ENCODE data around the gene KDM2A. TPM values are rescaled to one million over a fixed set of nuclear protein-coding genes. Genes with fewer than 3 reads are reported as not detected.

KDM2A gene
- total RNA-seq, 1 donor from 2014 or later, result 84.7 TPM

DNA sequence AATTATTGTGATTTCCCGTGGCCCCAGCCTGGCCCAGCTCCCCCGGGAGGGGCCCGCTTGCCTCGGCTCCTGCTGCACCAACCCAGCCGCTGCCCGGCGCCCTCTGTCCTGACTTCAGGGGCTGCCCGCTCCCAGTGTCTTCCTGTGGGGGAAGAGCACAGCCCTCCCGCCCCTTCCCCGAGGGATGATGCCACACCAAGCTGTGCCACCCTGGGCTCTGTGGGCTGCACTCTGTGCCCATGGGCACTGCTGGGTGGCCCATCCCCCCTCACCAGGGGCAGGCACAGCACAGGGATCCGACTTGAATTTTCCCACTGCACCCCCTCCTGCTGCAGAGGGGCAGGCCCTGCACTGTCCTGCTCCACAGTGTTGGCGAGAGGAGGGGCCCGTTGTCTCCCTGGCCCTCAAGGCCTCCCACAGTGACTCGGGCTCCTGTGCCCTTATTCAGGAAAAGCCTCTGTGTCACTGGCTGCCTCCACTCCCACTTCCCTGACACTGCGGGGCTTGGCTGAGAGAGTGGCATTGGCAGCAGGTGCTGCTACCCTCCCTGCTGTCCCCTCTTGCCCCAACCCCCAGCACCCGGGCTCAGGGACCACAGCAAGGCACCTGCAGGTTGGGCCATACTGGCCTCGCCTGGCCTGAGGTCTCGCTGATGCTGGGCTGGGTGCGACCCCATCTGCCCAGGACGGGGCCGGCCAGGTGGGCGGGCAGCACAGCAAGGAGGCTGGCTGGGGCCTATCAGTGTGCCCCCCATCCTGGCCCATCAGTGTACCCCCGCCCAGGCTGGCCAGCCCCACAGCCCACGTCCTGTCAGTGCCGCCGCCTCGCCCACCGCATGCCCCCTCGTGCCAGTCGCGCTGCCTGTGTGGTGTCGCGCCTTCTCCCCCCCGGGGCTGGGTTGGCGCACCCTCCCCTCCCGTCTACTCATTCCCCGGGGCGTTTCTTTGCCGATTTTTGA is 166.8 kb downstream of the KDM2A start:
- DNase-seq, result no peak

DNA sequence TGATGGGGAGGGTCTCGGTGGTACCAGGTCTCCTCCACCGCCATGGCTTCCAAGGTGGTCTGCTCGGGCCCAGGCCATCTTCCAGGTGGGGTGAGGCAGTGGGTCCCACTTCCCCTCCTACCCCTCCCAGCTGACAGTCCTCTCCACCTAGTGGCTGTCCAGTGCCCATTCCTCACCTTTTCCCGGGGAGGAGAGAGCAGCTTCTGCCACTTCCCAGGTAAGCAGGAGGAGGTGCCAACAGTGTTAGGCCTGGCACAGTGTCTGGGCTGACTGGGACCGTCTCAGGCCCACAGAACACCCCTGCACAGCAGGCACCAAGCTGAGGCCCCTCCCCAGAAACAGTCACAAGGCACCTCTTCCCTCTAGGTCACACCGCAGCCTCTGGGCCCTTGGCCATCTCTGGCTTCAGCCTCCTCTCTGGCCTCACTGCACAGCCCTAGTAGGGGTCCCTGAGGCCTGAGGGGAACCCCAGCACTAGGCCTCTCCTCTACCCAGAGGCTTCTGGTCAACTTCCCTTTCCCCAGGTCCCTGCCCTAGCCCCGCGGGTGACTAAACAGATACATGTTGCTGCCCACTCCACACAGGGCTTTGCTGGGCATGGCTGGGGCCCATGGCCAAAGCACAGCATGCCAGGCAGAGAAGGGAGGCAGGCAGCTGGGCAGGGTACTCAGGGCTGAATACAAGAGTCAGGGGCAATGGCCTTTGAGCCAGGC is 167.7 kb downstream of the KDM2A start:
- DNase-seq, result no peak

DNA sequence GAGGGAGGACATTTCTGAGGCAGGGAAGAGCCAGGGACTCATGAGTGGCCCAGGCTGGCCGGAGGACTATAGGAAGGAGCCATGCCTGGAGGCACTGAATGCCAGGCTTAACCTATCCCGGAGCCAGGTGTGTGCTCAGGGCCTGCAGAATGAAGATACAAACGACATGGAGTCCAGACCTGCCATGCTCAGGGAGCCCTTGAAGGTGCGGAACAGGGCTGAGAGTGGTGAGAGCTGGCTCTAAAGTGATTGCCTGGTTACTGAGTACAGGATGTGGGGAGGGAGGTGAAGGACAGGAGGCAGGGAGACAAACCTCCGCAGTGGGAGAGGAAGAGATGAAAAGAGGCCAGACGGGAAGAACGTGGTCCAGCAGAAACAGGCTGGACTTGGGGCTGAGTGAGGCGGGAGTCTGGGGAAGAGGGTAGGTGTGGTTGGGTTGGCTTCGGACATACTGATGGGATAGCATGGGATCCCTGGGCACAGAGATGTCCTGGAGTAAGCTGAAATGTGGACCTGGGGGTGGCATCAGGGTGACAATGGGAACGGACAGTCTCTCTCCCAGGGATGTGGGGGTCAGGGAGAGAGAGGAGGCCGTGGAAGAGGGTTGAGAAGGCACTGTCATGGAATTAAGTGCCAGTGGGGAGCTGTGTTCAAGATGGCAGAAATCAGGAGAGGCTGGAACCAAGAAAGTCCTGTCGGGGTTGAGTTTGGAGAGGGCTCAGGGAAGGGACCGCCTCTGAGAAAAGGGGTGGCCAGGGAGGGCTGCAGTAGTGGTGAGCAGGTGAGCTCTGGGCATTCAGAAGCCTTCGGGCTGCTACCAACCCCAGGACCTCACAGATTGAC is 168.5 kb downstream of the KDM2A start:
- DNase-seq, result no peak

DNA sequence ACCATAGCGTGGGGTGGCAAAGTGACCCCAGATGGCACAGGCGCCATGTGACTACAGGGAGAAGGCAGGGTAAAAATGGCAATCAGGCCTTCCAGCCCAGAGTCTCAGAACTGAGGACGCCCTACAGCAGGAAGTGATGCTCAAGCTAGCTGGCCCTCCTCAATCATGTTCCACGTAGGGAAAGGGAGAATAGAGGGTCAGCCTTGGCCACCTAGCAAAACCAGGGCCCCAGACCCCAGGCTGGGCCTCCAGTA is 169.1 kb downstream of the KDM2A start:
- no peak for DNase-seq

DNA sequence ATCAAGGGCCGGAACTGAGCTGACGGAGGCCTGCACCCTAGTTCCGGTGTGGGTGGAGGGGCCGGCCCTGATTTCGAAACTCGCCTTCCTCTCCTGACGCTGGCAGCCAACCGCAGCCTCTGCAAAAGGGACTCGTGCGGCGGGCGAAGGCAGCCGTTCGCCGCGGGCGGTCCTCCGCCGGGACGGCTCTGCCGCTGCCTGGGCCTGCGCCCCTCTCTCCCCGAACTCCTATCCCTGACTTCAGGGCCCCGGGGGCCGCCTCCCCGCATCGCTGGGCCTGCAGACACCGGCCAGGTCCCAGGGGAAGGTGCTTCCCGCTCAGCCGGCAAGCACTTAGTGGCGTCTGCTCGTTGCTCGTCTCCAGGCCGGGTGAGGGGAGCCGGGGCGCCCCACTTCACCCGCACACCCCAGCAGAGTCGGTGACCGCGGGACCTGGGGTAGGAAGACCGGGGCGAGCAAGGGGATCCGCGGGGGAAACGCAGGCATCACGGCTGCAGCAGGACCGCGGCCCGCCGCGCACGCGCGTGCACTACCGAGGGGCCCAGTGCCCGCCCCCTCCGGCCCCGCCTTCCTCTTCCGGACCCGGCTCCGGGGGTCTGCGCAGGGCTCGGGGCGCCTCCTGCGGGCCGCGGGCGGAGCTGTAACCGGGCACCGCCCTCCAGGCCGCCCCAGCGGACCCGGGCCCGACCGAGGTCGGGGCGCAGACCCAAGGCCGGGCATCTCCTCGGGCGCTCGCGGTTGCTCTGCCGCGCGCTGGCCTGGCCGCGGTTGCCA is 169.6 kb downstream of the KDM2A start:
- DNase-seq, result peak; percentile 95

DNA sequence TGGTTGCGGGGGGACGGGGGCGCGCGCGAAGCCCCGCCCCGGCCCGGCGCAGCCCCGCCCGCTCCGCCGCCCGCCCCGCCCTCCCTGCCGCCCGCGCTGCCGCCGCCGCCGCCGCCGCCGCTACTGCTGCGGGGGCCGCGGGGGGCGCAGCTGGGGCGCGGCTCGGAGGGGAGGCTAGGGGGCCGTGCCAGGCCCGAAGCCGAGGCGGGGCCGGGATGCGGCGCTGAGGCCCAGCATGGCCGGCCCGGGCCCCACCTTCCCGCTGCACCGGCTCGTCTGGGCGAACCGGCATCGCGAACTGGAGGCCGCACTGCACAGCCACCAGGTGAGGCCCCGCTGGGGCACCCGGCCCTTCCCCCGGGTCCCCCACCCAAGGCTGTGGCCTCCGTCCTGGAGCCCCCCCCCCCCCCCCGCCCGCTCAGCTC is 170.2 kb downstream of the KDM2A start, which contains the start of gene ANKRD13D:
Gene ANKRD13D, plus strand, starts transcription at position 78 of the 425 bp plus-strand sequence. Its CDS starts 158 bp downstream, at position 236.
- DNase-seq, result no peak

DNA sequence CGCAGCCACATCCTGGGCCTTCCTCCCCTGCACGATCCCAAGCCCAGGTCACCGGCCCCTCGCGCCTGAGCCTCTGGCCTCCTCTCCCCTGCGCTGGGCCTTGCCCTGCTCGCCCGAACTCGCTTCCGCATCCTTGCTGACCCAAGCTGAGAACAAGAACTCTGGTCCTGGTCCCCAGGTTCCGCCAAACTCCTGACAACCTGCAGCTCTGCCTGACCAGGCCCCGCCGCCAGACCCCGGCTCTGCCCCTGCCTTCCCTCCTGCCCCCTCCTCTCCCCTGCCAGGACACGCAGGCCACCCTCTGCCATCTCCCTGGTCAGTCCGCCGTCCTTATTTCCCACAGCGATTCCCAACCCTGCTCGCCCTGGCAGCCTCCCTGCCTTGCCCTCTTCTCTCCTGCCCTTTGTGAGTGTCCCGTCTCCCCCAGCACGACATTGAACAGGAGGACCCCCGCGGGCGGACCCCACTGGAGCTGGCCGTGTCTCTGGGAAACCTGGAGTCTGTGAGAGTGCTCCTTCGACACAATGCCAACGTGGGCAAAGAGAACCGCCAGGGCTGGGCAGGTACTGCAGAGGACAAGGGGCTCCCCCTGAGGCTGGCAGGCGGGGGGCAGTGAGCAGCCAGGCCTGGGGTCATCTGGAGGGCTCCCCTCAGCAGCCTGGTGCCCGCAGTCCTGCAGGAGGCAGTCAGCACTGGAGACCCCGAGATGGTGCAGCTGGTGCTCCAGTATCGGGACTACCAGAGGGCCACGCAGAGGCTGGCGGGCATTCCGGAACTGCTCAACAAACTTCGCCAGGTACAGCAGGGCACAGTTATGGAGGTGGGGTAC is 170.8 kb downstream of the KDM2A start:
- DNase-seq, result no peak

DNA sequence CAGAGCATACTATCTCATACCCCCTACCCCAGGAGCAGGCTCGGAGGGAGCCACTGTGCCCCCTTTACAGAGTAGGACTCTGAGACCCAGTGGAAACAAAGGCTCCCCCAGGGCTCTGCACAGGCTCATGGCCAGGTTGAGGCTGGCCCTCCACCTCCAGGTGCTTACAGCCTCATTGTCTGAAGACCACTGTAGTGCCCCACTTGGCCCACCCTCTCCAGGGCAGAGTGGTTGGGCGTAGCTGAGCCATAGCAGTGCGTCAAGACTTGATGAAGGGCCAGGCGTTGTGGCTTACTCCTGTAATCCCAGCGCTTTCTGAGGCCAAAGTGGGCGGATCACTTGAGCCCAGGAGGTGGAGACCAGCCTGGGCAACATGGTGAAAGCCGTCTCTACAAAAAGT is 171.7 kb downstream of the KDM2A start:
- DNase-seq, result peak; percentile 81

DNA sequence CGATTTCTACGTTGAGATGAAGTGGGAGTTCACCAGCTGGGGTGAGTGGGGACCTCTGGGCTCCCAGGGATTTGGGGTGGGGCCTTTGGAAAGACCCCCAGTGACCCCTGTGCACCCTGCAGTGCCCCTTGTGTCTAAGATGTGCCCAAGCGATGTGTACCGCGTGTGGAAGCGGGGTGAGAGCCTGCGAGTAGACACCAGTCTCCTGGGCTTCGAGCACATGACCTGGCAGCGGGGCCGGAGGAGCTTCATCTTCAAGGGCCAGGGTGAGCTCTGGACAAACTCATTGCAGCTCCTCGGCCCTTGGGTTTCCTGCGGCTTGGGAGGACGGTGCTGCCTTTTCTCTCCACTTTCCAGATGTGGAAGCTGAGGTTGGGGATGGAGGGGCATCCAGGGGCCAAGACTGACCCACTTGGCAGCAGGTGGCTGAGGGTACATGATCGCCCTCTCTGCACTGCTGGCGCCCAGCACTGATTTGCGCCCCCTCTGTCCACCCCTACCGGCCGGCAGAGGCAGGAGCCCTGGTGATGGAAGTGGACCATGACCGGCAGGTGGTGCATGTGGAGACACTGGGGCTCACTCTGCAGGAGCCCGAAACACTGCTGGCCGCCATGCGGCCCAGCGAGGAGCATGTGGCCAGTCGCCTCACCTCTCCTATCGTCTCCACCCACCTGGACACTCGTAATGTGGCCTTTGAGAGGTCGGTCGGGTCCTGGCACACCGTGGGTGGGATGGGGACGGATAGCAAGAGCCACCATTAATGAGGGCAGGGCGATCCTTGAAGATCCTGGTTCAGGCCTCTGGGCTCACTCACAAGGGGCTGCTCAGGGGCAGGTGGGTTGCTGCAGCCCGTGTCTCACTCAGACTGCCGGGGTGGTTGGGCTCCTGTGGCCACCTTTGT is 172.7 kb downstream of the KDM2A start:
- no peak for DNase-seq

DNA sequence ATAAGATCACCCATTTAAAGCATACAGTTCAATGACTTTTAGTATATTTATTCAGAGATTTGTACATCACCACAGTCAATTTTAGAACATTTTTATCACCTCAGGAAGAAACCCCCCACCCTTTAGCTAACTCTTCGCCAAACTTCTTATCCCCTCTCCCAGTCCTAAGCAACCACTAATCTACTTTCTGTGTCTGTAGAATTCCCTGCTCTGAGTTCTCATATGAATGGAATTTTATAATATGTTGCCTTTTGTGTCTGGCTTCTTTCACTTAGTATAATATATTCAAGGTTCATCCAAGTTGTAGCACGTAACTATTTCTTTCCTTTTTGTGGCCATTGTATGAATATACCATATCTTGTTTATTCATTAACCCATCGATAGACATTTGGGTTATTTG is 173.6 kb downstream of the KDM2A start:
- no peak for DNase-seq

DNA sequence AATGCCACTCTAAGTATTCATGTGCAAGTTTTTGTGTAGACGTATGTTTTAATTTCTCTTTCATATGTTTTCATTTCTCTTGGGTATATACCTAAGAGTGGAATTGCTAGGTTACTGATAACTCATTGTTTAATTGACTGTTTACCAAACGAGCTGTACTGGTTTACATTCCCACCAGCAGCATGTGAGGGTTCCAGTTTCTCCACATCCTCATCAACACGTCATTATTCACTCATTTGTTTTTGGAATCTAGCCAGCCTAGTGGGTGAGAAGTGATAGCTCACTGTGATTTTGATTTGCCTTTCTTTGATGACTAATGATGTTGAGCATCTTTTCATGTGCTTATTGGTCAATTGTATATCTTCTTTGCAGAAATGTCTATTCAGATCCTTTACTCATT is 174.0 kb downstream of the KDM2A start:
- DNase-seq, result no peak

DNA sequence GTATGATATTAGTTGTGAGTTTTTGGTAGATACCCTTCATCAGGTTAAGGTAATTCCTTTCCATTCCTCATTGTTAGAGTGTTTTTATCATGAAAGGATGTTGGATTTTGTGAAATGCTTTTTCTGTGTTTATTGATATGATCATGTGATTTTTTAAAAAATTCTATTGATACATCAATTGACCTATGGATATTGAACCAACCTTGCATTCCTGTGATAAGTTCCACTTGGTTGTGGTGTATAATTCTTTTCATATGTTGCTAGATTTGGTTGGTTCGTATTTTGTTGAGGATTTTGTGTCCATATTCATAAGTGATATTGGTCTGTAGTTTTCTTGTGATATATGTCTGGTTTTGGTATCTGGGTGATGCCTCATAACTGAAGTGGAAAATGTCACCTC is 176.8 kb downstream of the KDM2A start:
- DNase-seq, result no peak

DNA sequence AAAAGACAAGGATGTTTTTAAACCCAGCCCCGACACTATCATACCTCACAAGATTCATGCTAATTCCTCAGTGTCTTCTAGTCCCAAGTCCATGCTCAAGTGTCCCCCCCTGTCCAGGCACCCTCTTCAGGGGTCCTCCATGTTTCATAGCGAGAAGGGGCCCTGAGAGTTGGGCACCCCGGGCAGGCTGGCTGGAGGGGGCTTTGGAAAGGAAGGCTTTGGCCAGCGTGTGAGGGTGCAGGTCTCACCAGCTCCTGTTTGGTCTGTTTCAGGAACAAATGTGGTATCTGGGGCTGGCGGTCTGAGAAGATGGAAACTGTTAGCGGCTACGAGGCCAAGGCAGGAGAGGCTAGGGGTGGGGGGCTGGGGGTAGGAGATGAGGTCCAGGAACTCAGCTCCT is 179.7 kb downstream of the KDM2A start:
- DNase-seq, result no peak

DNA sequence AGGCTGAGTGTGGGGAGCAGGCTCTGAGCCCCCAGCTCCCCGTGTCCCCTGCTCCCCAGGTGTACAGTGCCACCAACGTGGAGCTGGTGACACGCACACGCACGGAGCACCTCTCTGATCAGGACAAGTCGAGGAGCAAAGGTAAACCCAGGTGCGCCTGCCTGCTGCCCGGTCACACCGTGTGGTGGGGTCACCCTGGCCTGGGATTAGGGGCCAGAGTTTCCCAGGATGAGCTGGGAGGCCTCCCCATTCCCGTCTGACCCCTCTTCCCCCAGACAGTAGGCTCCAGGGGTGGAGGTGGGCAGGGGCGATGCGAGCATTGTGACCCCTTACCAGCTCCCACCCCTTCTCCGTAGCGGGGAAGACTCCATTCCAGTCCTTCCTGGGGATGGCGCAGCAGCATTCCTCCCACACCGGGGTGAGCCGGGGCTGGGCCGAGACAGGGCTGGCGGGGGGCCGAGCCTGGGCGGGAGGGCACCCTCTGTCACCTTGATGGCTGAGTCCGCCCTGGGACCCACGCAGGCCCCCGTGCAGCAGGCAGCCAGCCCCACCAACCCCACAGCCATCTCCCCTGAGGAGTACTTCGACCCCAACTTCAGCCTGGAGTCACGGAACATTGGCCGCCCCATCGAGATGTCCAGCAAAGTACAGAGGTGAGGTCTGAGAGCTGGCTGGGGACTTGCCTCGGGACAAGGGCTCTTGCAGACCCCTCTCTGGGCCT is 180.6 kb downstream of the KDM2A start:
- DNase-seq, result no peak

DNA sequence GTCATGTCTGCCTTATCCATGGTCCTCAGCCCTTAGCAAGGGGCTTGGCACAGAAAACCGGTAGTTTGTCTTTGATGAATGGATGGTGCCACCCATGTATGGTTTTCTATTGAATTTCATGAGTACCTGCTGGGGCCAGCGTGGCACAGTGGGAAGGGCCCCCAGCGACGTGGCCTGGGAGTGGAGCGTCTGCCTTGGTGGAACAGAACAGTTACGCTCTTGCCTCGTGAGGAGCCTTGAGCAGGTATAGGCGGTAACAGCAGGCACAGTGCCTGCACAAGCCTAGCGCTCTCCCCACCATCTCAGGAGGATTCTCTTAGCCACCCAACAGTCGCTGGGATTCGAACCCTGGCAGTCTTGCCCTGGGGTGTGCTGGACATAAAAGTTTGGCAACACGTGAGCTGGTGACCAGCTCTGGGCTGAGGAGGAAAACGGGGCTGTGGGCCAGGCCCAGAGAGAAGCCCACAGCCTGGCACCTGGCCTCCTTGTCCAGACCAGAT is 181.2 kb downstream of the KDM2A start:
- no peak for DNase-seq

DNA sequence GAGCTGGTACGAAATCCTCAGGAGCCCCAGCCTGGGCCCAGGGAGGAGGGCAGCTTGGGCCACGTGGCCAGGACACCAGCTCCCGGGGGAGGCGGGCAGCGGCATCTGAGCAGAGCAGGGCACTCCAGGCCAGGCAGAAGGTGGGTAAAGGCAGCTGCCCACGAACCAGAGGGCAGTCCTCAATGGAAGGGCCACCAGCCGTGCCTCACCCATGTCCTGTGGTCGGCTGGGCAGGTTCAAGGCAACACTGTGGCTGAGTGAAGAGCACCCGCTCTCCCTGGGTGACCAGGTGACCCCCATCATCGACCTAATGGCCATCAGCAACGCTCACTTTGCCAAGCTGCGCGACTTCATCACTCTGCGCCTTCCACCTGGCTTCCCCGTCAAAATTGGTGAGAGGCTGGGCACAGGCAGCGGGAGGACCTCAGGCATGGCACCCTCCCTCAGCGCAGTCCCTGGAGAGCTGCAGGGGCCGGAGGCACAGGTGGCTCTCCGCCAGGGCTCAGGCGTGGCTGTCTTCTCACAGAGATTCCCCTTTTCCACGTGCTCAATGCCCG is 181.8 kb downstream of the KDM2A start:
- no peak for DNase-seq

DNA sequence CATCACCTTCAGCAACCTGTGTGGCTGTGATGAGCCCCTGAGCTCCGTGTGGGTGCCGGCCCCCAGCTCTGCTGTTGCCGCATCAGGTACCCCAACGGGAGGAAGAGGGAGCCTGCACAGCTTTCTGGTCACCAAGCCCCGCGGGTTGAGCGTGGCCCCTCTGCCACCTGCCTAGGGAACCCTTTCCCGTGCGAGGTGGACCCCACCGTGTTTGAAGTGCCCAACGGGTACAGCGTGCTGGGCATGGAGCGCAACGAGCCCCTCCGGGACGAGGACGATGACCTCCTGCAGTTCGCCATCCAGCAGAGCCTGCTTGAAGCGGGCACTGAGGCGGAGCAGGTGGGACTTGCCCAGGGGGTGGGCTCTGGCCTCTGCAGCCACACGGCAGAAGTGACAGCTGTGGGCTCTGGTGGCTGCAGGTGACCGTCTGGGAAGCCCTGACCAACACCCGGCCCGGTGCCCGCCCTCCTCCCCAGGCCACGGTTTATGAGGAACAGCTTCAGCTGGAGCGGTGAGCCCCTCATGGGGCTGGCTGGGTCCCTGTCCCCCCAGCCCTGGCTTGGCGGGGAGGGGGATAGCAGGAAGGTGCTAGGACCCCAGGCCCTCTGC is 182.4 kb downstream of the KDM2A start:
- no peak for DNase-seq

DNA sequence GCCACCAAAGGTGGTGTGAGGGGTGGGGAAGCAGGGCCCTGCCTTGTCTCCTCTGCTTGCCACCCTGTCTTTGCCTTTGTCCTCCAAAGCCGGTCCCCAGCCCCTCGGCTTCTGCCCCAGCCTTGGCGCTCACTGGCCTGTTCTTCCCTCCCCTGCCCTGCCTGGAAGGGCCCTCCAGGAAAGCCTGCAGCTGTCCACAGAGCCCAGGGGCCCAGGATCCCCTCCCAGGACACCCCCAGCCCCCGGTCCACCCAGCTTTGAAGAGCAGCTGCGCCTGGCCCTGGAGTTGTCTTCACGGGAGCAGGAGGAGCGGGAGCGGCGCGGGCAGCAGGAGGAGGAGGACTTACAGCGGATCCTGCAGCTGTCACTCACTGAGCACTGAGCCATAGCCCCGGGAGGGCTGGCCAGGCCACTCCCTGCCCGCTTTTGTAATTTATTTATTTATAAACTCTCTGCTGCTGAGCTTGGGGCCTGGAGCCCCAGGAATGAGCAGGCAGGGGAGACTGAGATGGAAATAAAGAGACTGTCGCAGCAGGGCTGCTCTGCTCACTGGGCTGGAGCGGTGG is 183.0 kb downstream of the KDM2A start:
- DNase-seq, result peak; percentile 94

Data from tongue (tissue), 2 donors.